OCI-LY7 (cell line): ENCODE data around the gene CCDC141.

Source experiments
- EZH2phosphoT487 ChIP-seq: fragments of 200-600 bp; sonication (generic); IDR thresholded peaks from 2 replicates; pipeline ENCODE4 v1.6.1; 2018; ENCODE audit warnings: low read depth, borderline replicate concordance, mild to moderate bottlenecking, mixed run types, antibody characterized with exemption, low read length, moderate library complexity, mixed read lengths
- TF ChIP-seq, protein P1 (sequence below): fragments of 200-600 bp; sonication (generic); conservative IDR thresholded peaks from 2 replicates; pipeline ENCODE4 v1.5.1; 2014; ENCODE audit warnings: mild to moderate bottlenecking, antibody characterized with exemption, low read length, moderate library complexity, mixed read lengths

DNA sequence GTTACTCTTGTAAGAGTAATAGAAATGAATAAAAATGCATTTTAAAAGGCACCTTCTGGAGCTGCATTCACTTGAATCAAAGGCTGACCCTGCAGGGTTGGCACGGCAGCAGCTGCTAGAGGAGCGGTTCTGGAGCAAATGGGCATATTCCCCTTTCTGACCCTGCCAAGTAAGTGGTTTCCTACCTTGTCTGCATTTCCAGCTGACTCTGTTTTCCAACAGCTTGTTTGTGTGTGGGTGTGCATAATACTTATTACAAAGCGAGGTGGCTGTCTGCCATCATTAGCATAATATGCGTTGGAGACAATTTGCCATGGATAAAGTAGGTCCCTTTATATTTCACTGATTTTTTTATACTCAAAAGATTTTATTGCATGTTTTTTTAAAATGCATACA, 221.5 kb downstream of the CCDC141 start:
- TF ChIP-seq, protein P1, sequence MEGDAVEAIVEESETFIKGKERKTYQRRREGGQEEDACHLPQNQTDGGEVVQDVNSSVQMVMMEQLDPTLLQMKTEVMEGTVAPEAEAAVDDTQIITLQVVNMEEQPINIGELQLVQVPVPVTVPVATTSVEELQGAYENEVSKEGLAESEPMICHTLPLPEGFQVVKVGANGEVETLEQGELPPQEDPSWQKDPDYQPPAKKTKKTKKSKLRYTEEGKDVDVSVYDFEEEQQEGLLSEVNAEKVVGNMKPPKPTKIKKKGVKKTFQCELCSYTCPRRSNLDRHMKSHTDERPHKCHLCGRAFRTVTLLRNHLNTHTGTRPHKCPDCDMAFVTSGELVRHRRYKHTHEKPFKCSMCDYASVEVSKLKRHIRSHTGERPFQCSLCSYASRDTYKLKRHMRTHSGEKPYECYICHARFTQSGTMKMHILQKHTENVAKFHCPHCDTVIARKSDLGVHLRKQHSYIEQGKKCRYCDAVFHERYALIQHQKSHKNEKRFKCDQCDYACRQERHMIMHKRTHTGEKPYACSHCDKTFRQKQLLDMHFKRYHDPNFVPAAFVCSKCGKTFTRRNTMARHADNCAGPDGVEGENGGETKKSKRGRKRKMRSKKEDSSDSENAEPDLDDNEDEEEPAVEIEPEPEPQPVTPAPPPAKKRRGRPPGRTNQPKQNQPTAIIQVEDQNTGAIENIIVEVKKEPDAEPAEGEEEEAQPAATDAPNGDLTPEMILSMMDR, result no peak
- no peak for TF ChIP-seq EZH2phosphoT487
